Head of caudate nucleus (tissue), 42 donors: Measurements from ENCODE around the gene REEP5.
"Not testable (repeated sequence)": the region's sequence is repeated elsewhere in the genome, so short reads cannot be mapped to it uniquely, and the experiment has no call there.

Experiments
- DNase-seq, 42 donors: peaks; one replicate each; pipeline versions ENCODE4 v3.0.0 to v3.0.0-alpha.2; 2020 to 2021; ENCODE audit warnings: mixed read lengths in 7 of 42
- intact Hi-C: fragments of 100-400 bp; cut with DNase I; formaldehyde crosslinking; loops from one replicate; pipeline ENCODE4 v1.15.0; 2022

Gene REEP5

GRCh38 chr5:112860929-112861637, 60.9 kb downstream of the REEP5 start, which contains the start of gene SRP19:
TSS of gene SRP19 (plus strand) at chr5:112861287. CDS start at chr5:112861377, 90 bp downstream.
- intact Hi-C loops, result loop anchor here (2.0 kb wide), 1 partner anchor 60 kb away; no protein-coding TSS in a partner anchor
- DNase-seq, result peak; percentile 91 to 98 (median 96)

- intact Hi-C loops, result loop anchor here (2.0 kb wide), 1 partner anchor 60 kb away; no protein-coding TSS in a partner anchor
- DNase-seq, result not testable (repeated sequence)
These were observed 61.5 kb downstream of the REEP5 start for GRCh38 chr5:112860571-112860928.

GRCh38 chr5:112857866-112858265, 64.2 kb downstream of the REEP5 start:
- intact Hi-C loops, result no loop called here
- DNase-seq, result no peak

GRCh38 chr5:112854651-112855050, 67.4 kb downstream of the REEP5 start:
- intact Hi-C loops, result no loop called here

GRCh38 chr5:112849912-112850311, 72.1 kb downstream of the REEP5 start:
- intact Hi-C loops, result no loop called here
- DNase-seq, result no peak

More at GRCh38 chr5:112854651-112855050, 67.4 kb downstream of the REEP5 start:
- no peak for DNase-seq

GRCh38 chr5:112848116-112848811, 73.8 kb downstream of the REEP5 start:
- intact Hi-C loops, result no loop called here
- peak in 8 of 42 donors; percentile 6 to 43 (median 19) for DNase-seq

- intact Hi-C loops, result no loop called here
These were observed 74.7 kb downstream of the REEP5 start for GRCh38 chr5:112847306-112847705.

GRCh38 chr5:112846556-112846955, 75.5 kb downstream of the REEP5 start:
- intact Hi-C loops, result no loop called here
- no peak for DNase-seq

More at GRCh38 chr5:112847306-112847705, 74.7 kb downstream of the REEP5 start:
- DNase-seq, result no peak

- intact Hi-C loops, result no loop called here
- DNase-seq, result no peak
These were observed 77.5 kb downstream of the REEP5 start for GRCh38 chr5:112844489-112844888.

- no peak for DNase-seq
- intact Hi-C loops, result no loop called here
These were observed 88.1 kb downstream of the REEP5 start for GRCh38 chr5:112833971-112834370.

- no peak for DNase-seq
- intact Hi-C loops, result no loop called here
These were observed 91.6 kb downstream of the REEP5 start for GRCh38 chr5:112830378-112830777.
